Pancreas (tissue), 10 donors: ENCODE data around the gene ZNF106. TPM values are rescaled to one million over a fixed set of nuclear protein-coding genes. Genes with fewer than 3 reads are reported as not detected.

Experiments
- ATAC-seq, 4 donors: fragments of 200-7000 bp; cut with Tn5 transposase; one replicate each; pipeline versions ENCODE4 v1.8.0 to v1.9.1; 2020; ENCODE audit warnings: mild to moderate bottlenecking in 4 of 4, moderate library complexity in 4 of 4
- DNase-seq, 6 donors: peaks; one replicate each; pipeline ENCODE4 v3.0.0-alpha.2; 2020
- FAIRE-seq: peaks from 2 replicates; lab custom pipeline; 2012; peaks lifted over from hg19 to GRCh38; lab: Jason Lieb, UNC
- H3K27ac ChIP-seq, 4 donors: fragments of 200-600 bp; sonication (generic); 1 replicate in 3 of 4; 2 replicates in 1 of 4; pipeline versions ENCODE4 v1.5.0 to v1.8.0; 2020
- H3K27me3 ChIP-seq, 4 donors: fragments of 200-600 bp; one replicate each; pipeline ENCODE4 v1.8.0; 2021
- H3K36me3 ChIP-seq, 3 donors: fragments of 200-600 bp; sonication (generic) in 1 of 3; one replicate each; pipeline versions ENCODE4 v1.5.0 to v1.8.0; 2020 to 2021
- H3K4me1 ChIP-seq, 3 donors: fragments of 200-600 bp; one replicate each; pipeline ENCODE4 v1.8.0; 2021
- H3K4me3 ChIP-seq, 4 donors: fragments of 200-600 bp; sonication (generic) in 2 of 4; one replicate each; pipeline versions ENCODE4 v1.5.0 to v1.8.0; 2020 to 2021
- H3K9me3 ChIP-seq, 4 donors: fragments of 200-600 bp; one replicate each; pipeline ENCODE4 v1.8.0; 2021
- CTCF ChIP-seq, 4 donors: fragments of 200-600 bp; sonication (generic) in 3 of 4; IDR thresholded peaks; one replicate each; pipeline versions ENCODE4 v1.5.0 to v1.8.0; 2021; ENCODE audit warnings: antibody characterized with exemption in 4 of 4
- WGBS, 2 donors: extraction: QIAGEN DNeasy Blood & Tissue Kit; methylation state at CpG; one replicate each; pipeline ENCODE4 v1.1.7; 2013; 5-methylcytosine and 5-hydroxymethylcytosine counted together
- intact Hi-C, 3 donors: fragments of 100-400 bp; cut with DNase I; formaldehyde crosslinking; loops; one replicate each; pipeline versions ENCODE4 v1.11.1 to v1.14.2; 2022
- polyA plus RNA-seq, 2 donors: library from polyadenylated mRNA; stranded (reverse); fragments of 200-250 nt; gene quantifications; one replicate each; pipeline ENCODE4 v1.2.3, GENCODE V29; 2013
- total RNA-seq, 6 donors: library from RNA; stranded (reverse); fragmentation: NEBNext Ultra II Directional in 4 of 6; extraction: Animal tissue kit (Norgen Biotek cat#: 25700) in 4 of 6; gene quantifications; one replicate each; pipeline versions ENCODE4 v1.2.1 to v1.2.4, GENCODE V29; 2021 to 2023
- donor health status: healthy with polysubstance abuse.
- donor health status: DM: no; HTN: no; CAD: no; lungs with moderate emphysema.
- donor health status: DM: no; HTN: no; CAD: no.
- donor health status: control.
- donor health status: control.
- donor health status: Bipolar disorder and iron deficiency.
- donor health status: DM: yes; HTN: yes; CAD: no.
- donor health status: DM: no; HTN: no; CAD: no.
- donor health status: DM: no; HTN: no; CAD: no.
- donor health status: DM: yes; HTN: yes; CAD: no.

ZNF106 gene
- total and polyA plus RNA-seq, 8 donors = 4.3 to 38.4 (median 17.5) TPM

- no peaks in the 10 kb centered on the region for H3K9me3 ChIP-seq
- no peaks in the 10 kb centered on the region for H3K36me3 ChIP-seq
- DNase-seq (no peak), ATAC-seq (no peak), FAIRE-seq (no peak)
- H3K27me3 ChIP-seq = no peaks in the 10 kb centered on the region
- 88 to 90% methylated on average over 24 of the region's 24 CpGs for WGBS, 2 donors
- no peak overlapping the region for H3K4me3 ChIP-seq
- no peaks in the 10 kb centered on the region for H3K4me1 ChIP-seq
- no peak overlapping the region for H3K27ac ChIP-seq
- no peak for TF ChIP-seq CTCF (IDR thresholded peaks at IDR 0.05)
- intact Hi-C loops = no loop called here
Observed at GRCh38 chr15:42401544-42402454, 89.1 kb downstream of the ZNF106 start.

GRCh38 chr15:42395838-42396237, 95.1 kb downstream of the ZNF106 start:
- no peak overlapping the region for H3K27ac ChIP-seq
- no peak overlapping the region for H3K4me3 ChIP-seq
- ATAC-seq = no peak
- FAIRE-seq = no peak
- no peaks in the 10 kb centered on the region for H3K9me3 ChIP-seq
- no peaks in the 10 kb centered on the region for H3K27me3 ChIP-seq
- no peak for TF ChIP-seq CTCF (IDR thresholded peaks at IDR 0.05)
- DNase-seq = no peak
- H3K4me1 ChIP-seq = no peaks in the 10 kb centered on the region
- 56% methylated on average over 1 of the region's 1 CpG for WGBS, 2 donors
- intact Hi-C loops = no loop called here
- H3K36me3 ChIP-seq = no peaks in the 10 kb centered on the region

- intact Hi-C loops = no loop called here
- no peaks in the 10 kb centered on the region for H3K4me1 ChIP-seq
- H3K9me3 ChIP-seq = no peaks in the 10 kb centered on the region
- no peaks in the 10 kb centered on the region for H3K27me3 ChIP-seq
- no peak for DNase-seq
- H3K27ac ChIP-seq = no peak overlapping the region
- H3K4me3 ChIP-seq = no peak overlapping the region
- no peak for FAIRE-seq
- 84 to 86% methylated on average over 13 of the region's 13 CpGs for WGBS, 2 donors
- no peak for TF ChIP-seq CTCF (IDR thresholded peaks at IDR 0.05)
- no peak for ATAC-seq
- H3K36me3 ChIP-seq = no peaks in the 10 kb centered on the region
Observed at GRCh38 chr15:42394106-42394505, 96.8 kb downstream of the ZNF106 start.

- no peak for DNase-seq
- H3K36me3 ChIP-seq = no peaks in the 10 kb centered on the region
- ATAC-seq = no peak
- no peaks in the 10 kb centered on the region for H3K9me3 ChIP-seq
- no peaks in the 10 kb centered on the region for H3K4me1 ChIP-seq
- no peak for TF ChIP-seq CTCF (IDR thresholded peaks at IDR 0.05)
- intact Hi-C loops = no loop called here
- no peaks in the 10 kb centered on the region for H3K27me3 ChIP-seq
- 79 to 82% methylated on average over 11 of the region's 11 CpGs for WGBS, 2 donors
- FAIRE-seq = no peak
- no peak overlapping the region for H3K4me3 ChIP-seq
- H3K27ac ChIP-seq = no peak overlapping the region
Observed at GRCh38 chr15:42392309-42393024, 98.5 kb downstream of the ZNF106 start.
